Neuronal stem cell (in vitro differentiated cells): Measurements from ENCODE around the gene NRCAM.

ENCODE experiments used
- DNase-seq: peaks from one replicate; pipeline ENCODE4 v3.0.0-alpha.2; 2013; ENCODE audit warnings: low spot score
- H2AFZ ChIP-seq: one replicate; pipeline ENCODE4 v1.6.1; 2013; ENCODE audit warnings: mild to moderate bottlenecking, low read length, inconsistent platforms
- H2AK5ac ChIP-seq: 2 replicates; pipeline ENCODE4 v1.6.1; 2013; ENCODE audit warnings: low read depth, mild to moderate bottlenecking, inconsistent platforms, low read length, moderate library complexity, mixed read lengths
- H2BK120ac ChIP-seq: 2 replicates; pipeline ENCODE4 v1.6.1; 2013; ENCODE audit warnings: low read depth, mild to moderate bottlenecking, inconsistent platforms, low read length, moderate library complexity, mixed read lengths
- H2BK12ac ChIP-seq: one replicate; pipeline ENCODE4 v1.6.1; 2013; ENCODE audit warnings: low read length, inconsistent platforms
- H2BK15ac ChIP-seq: 2 replicates; pipeline ENCODE4 v1.6.1; 2013; ENCODE audit warnings: mild to moderate bottlenecking, low read length, inconsistent platforms, mixed read lengths
- H2BK5ac ChIP-seq: one replicate; pipeline ENCODE4 v1.6.1; 2013; ENCODE audit warnings: inconsistent platforms, mild to moderate bottlenecking, low read length, moderate library complexity
- H3K14ac ChIP-seq: one replicate; pipeline ENCODE4 v1.6.1; 2013; ENCODE audit warnings: low read length, inconsistent platforms
- H3K18ac ChIP-seq: 2 replicates; pipeline ENCODE4 v1.6.1; 2013; ENCODE audit warnings: low read length, inconsistent platforms
- H3K23ac ChIP-seq: 2 replicates; pipeline ENCODE4 v1.6.1; 2013; ENCODE audit warnings: low read depth, mild to moderate bottlenecking, mixed read lengths, low read length, inconsistent platforms; ENCODE audit not compliant: poor library complexity
- H3K27ac ChIP-seq: replicated peaks from 3 replicates; pipeline ENCODE4 v1.5.1; 2013; ENCODE audit warnings: low read length, inconsistent platforms
- H3K27me3 ChIP-seq, 3 experiments: 2 replicates each; pipeline ENCODE4 v1.6.1; 2013; ENCODE audit warnings: low read length in 3 of 3, mild to moderate bottlenecking in 2 of 3, inconsistent platforms in 1 of 3, low read depth in 1 of 3, mixed read lengths in 1 of 3, moderate library complexity in 1 of 3; ENCODE audit not compliant: control insufficient read depth in 3 of 3, insufficient read depth in 3 of 3
- H3K36me3 ChIP-seq, 2 donors: replicated peaks in 1 of 2; 2 replicates each; pipeline ENCODE4 v1.6.1; 2013; ENCODE audit warnings: low read length in 2 of 2; ENCODE audit not compliant: control insufficient read depth in 2 of 2, insufficient read depth in 2 of 2
- H3K4ac ChIP-seq: 2 replicates; pipeline ENCODE4 v1.6.1; 2013; ENCODE audit warnings: inconsistent platforms, mild to moderate bottlenecking, low read length, moderate library complexity
- H3K4me1 ChIP-seq, 2 donors: 1 replicate in 1 of 2; 2 replicates in 1 of 2; pipeline ENCODE4 v1.6.1; 2013; ENCODE audit warnings: low read length in 2 of 2, low read depth in 1 of 2; ENCODE audit not compliant: control insufficient read depth in 2 of 2, insufficient read depth in 1 of 2
- H3K4me2 ChIP-seq: one replicate; pipeline ENCODE4 v1.6.1; 2013; ENCODE audit warnings: mild to moderate bottlenecking, low read length, inconsistent platforms; ENCODE audit not compliant: insufficient read depth, poor library complexity, severe bottlenecking
- H3K4me3 ChIP-seq, 2 donors: 2 replicates each; pipeline ENCODE4 v1.5.1; 2013; ENCODE audit warnings: low read length in 2 of 2, mild to moderate bottlenecking in 2 of 2, inconsistent platforms in 1 of 2, moderate library complexity in 1 of 2
- H3K79me1 ChIP-seq: one replicate; pipeline ENCODE4 v1.6.1; 2013; ENCODE audit warnings: low read depth, mild to moderate bottlenecking, inconsistent platforms, low read length, moderate library complexity
- H3K9ac ChIP-seq: one replicate; pipeline ENCODE4 v1.6.1; 2013; ENCODE audit warnings: mild to moderate bottlenecking, low read depth, low read length, inconsistent platforms; ENCODE audit not compliant: poor library complexity
- H3K9me3 ChIP-seq, 2 donors: replicated peaks in 1 of 2; 2 replicates each; pipeline versions ENCODE3 to v1.6.1; 2013; ENCODE audit warnings: low read length in 2 of 2, mild to moderate bottlenecking in 2 of 2, inconsistent platforms in 1 of 2, low read depth in 1 of 2, mixed read lengths in 1 of 2, moderate library complexity in 1 of 2; ENCODE audit not compliant: control insufficient read depth in 2 of 2, insufficient read depth in 1 of 2
- H4K8ac ChIP-seq: one replicate; pipeline ENCODE4 v1.6.1; 2013; ENCODE audit warnings: low read depth, mild to moderate bottlenecking, inconsistent platforms, low read length, moderate library complexity
- H4K91ac ChIP-seq: one replicate; pipeline ENCODE4 v1.6.1; 2013; ENCODE audit warnings: low read length, low read depth, mild to moderate bottlenecking, inconsistent platforms; ENCODE audit not compliant: poor library complexity
- WGBS, 2 donors: extraction: QIAGEN DNeasy Blood & Tissue Kit; methylation state at CpG; one replicate each; pipeline ENCODE4 v1.1.7; 2013; ENCODE audit warnings: missing lambda C conversion rate in 2 of 2, mixed read lengths in 1 of 2; ENCODE audit not compliant: insufficient read length in 2 of 2, insufficient replicate concordance in 1 of 2; ENCODE audit errors: extremely low coverage in 2 of 2; 5-methylcytosine and 5-hydroxymethylcytosine counted together

Gene NRCAM

DNA sequence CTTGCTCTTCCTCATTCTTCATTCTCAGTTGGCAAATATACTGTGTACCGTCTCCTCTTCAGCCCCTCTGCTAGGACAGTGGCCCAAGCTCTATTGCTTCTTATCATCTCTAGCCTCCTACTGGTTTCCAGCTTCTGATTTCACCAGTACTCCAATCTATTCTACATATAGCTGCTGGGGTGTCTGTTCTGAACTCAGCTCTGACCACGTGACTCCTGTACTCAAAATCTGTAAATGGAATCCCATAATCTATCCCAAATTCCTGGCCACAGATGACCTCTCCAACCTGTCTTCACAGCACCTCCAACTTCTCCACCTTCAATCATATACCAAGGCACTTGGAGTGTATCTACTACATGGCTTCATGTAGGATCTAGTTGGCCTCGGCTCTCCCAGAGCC lies 152.9 kb downstream of the NRCAM start:
- H3K79me1 ChIP-seq, result no peaks in the 10 kb centered on the region
- no CpG with 5 or more reads among the region's 3 CpGs for WGBS, 2 donors
- no peak overlapping the region for H3K4me3 ChIP-seq
- H2BK12ac ChIP-seq, result no peak overlapping the region
- no peak overlapping the region for H3K27ac ChIP-seq
- peaks cover 8 to 26% of the 10 kb centered on the region in 2 donors for H3K4me1 ChIP-seq
- H3K36me3 ChIP-seq, result no peaks in the 10 kb centered on the region
- H2BK15ac ChIP-seq, result no peak overlapping the region
- no peak overlapping the region for H4K8ac ChIP-seq
- no peak overlapping the region for H2BK120ac ChIP-seq
- H3K27me3 ChIP-seq, result no peaks in the 10 kb centered on the region
- H3K9ac ChIP-seq, result no peak overlapping the region
- H3K23ac ChIP-seq, result no peak overlapping the region
- H3K4ac ChIP-seq, result no peak overlapping the region
- no peak overlapping the region for H3K14ac ChIP-seq
- no peak for DNase-seq
- no peak overlapping the region for H3K18ac ChIP-seq
- H2BK5ac ChIP-seq, result no peak overlapping the region
- no peak overlapping the region for H4K91ac ChIP-seq
- no peak overlapping the region for H2AFZ ChIP-seq
- no peaks in the 10 kb centered on the region for H3K9me3 ChIP-seq
- no peak overlapping the region for H3K4me2 ChIP-seq
- H2AK5ac ChIP-seq, result no peak overlapping the region

DNA sequence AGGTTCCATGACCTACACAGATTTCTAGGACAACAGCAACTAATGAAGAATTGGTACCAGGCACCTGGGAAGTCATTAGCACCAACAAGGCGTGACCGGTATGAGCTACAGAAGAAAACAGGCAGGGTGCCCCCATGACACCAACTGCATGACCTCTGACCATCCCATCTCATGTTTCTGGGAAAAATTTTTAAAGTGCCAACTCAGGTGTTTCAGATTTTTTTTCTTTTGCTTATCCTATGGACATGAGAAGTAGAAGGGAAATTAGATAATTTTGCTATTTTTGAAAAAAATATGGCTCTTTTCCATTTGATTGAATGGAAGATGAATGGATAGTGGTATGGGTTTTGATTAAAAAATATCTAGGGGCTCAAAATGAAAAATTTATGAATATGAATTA lies 154.8 kb downstream of the NRCAM start:
- Histone ChIP-seq H3K4me3 (no peak overlapping the region), H3K23ac (no peak overlapping the region), H3K9me3 (no peaks in the 10 kb centered on the region), H3K9ac (no peak overlapping the region), H2BK15ac (no peak overlapping the region), H3K4me1 (peaks cover 5 to 13% of the 10 kb centered on the region in 2 donors), H3K27ac (no peak overlapping the region), H2AFZ (no peak overlapping the region), H4K8ac (no peak overlapping the region), H3K4me2 (no peak overlapping the region), H3K14ac (no peak overlapping the region), H2BK12ac (no peak overlapping the region), H2AK5ac (no peak overlapping the region), H3K18ac (no peak overlapping the region), H4K91ac (no peak overlapping the region), H3K4ac (no peak overlapping the region), H3K79me1 (no peaks in the 10 kb centered on the region), H3K36me3 (no peaks in the 10 kb centered on the region), H3K27me3 (no peaks in the 10 kb centered on the region), H2BK5ac (no peak overlapping the region), H2BK120ac (no peak overlapping the region)
- DNase-seq, result no peak
- WGBS, 2 donors, result no CpG with 5 or more reads among the region's 2 CpGs

DNA sequence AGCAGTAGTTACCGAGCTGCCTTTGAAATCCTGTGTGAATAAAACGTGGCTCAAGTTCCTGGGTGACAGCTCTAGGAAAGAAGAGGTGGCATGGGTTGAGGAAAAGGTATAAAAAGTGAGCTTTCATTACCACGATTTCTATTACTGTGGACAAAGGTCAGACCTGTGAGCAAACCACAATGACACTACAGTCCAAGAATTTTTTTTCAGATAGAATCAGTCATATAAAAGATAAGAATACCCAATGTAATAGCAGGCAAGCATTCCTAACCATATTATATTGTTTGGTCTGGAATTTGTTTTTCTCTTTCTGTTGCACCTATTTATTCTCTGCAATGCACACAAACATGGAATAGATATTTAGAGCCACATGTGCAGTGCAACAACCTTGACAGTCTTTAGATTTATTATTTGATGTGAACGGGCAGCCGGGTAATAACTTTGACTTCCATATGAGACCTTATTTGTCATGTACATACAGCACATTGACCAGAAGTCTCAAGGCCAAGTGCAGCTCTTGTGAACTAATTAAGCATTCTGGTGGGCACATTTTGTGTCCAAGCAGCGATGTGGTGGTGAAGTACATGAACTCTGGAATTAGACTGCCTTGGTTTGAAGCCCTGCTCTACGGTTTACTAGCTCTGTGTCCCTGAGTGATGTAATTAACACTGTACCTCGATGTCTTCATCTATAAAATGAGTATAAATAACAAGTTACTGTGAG lies 156.8 kb downstream of the NRCAM start:
- H3K18ac ChIP-seq, result no peak overlapping the region
- WGBS, 2 donors, result no CpG with 5 or more reads among the region's 8 CpGs
- no peaks in the 10 kb centered on the region for H3K36me3 ChIP-seq
- H2AFZ ChIP-seq, result no peak overlapping the region
- H3K9ac ChIP-seq, result no peak overlapping the region
- H3K27me3 ChIP-seq, result no peaks in the 10 kb centered on the region
- peaks cover 9 to 18% of the 10 kb centered on the region in 2 donors for H3K4me1 ChIP-seq
- H3K4me3 ChIP-seq, result no peak overlapping the region
- H3K79me1 ChIP-seq, result no peaks in the 10 kb centered on the region
- H2BK120ac ChIP-seq, result no peak overlapping the region
- H4K91ac ChIP-seq, result no peak overlapping the region
- H3K9me3 ChIP-seq, result no peaks in the 10 kb centered on the region
- H3K23ac ChIP-seq, result no peak overlapping the region
- no peak overlapping the region for H3K4me2 ChIP-seq
- H2AK5ac ChIP-seq, result no peak overlapping the region
- H2BK12ac ChIP-seq, result no peak overlapping the region
- no peak overlapping the region for H3K14ac ChIP-seq
- H3K27ac ChIP-seq, result no peak overlapping the region
- no peak overlapping the region for H2BK5ac ChIP-seq
- H2BK15ac ChIP-seq, result no peak overlapping the region
- DNase-seq, result no peak
- H3K4ac ChIP-seq, result no peak overlapping the region
- no peak overlapping the region for H4K8ac ChIP-seq

GRCh38 chr7:108296911-108297310 lies 159.3 kb downstream of the NRCAM start:
- H3K4me3 ChIP-seq, result no peak overlapping the region
- WGBS, 2 donors, result no CpG with 5 or more reads among the region's 3 CpGs
- no peak overlapping the region for H2BK5ac ChIP-seq
- no peak overlapping the region for H3K23ac ChIP-seq
- no peak overlapping the region for H3K9ac ChIP-seq
- H3K4me1 ChIP-seq, result peaks cover 14 to 30% of the 10 kb centered on the region in 2 donors
- no peak overlapping the region for H3K4ac ChIP-seq
- no peak overlapping the region for H2BK120ac ChIP-seq
- no peak overlapping the region for H2BK15ac ChIP-seq
- no peaks in the 10 kb centered on the region for H3K79me1 ChIP-seq
- H2AK5ac ChIP-seq, result no peak overlapping the region
- no peak overlapping the region for H3K18ac ChIP-seq
- H4K8ac ChIP-seq, result no peak overlapping the region
- H3K4me2 ChIP-seq, result no peak overlapping the region
- no peak overlapping the region for H3K27ac ChIP-seq
- H2BK12ac ChIP-seq, result no peak overlapping the region
- no peaks in the 10 kb centered on the region for H3K9me3 ChIP-seq
- H2AFZ ChIP-seq, result no peak overlapping the region
- no peak for DNase-seq
- H4K91ac ChIP-seq, result no peak overlapping the region
- no peaks in the 10 kb centered on the region for H3K36me3 ChIP-seq
- H3K27me3 ChIP-seq, result no peaks in the 10 kb centered on the region
- H3K14ac ChIP-seq, result no peak overlapping the region
